ENCODE results near the gene TM4SF20.
A peak's percentile ranks its signal among the peaks of the same experiment; 100 is the strongest.

The TM4SF20 gene

DNA sequence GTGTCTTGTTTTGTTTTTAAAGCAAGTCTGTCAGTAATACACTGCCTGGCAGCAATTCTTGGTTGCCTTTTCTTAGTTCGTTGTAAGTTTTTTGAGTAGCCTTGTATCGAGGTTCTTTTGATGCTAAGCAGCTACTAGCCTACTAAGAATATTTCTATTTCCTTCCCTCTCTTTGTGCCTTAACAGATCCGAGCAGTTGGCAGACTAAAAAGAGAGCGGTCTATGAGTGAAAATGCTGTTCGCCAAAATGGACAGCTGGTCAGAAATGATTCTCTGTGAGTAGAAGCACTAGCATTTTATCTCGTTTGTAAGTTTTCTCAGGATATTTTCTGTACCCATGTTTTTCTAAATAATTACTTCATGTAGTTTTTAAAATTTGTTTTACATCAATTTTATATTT, 39.0 kb downstream of the TM4SF20 start:
- Histone ChIP-seq H3K4me1 (ENCODE audit: insufficient read depth, low read length) (no peaks in the 10 kb centered on the region), H3K36me3 (ENCODE audit: insufficient read depth, low read length) (peaks cover 37% of the 10 kb centered on the region), H3K27me3 (ENCODE audit: insufficient read depth, low read length) (no peaks in the 10 kb centered on the region), H3K9me3 (ENCODE audit: low read length) (no peaks in the 10 kb centered on the region), H3K4me3 (ENCODE audit: low read length) (no peak overlapping the region), H2AFZ (ENCODE audit: low read depth, low read length) (no peak overlapping the region)

DNA sequence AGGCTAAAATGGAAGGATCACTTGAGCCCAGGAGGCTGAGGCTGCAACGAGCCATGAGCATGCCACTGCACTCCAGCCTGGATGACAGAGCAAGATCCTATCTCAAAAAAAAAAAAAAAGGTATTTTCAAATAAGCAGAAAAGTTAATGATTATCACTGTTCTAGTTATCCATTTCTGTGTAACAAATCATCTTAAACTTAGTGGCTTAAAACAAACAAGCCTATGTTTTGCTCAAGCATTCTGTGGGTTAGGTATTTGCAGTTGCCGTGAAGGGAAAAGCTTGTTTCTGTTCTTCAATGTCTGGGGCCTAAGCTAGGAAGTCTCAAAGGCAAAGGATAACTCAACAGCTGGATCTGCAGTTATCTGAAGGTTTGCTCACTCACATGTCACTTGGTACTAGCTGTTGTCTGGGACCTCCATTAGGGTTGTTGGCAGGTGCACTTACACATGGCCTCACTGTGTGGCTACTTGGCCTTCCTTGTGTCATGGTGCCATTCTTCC, 40.0 kb downstream of the TM4SF20 start:
- no peak overlapping the region for H2AFZ ChIP-seq (ENCODE audit: low read depth, low read length)
- H3K4me1 ChIP-seq (ENCODE audit: insufficient read depth, low read length): no peaks in the 10 kb centered on the region
- peaks cover 39% of the 10 kb centered on the region for H3K36me3 ChIP-seq (ENCODE audit: insufficient read depth, low read length)

DNA sequence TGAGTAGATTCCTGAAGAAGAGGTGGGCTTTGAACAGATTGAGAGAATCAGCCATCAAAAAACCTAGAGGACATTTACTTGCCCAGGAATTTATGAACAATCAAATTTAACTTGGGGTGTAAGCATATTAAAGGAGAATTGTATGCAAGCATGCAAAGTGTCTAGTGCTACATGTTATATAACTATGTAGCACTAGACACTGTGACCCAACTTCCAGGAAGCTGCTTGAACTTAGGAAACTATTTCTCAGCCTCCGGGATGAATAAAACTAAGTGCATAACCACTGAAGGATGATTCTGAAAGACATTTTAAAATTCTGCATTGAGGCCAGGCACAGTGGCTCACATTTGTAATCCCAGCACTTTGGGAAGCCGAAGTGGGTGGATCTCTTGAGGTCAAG, 41.7 kb downstream of the TM4SF20 start:
- no peak overlapping the region for H3K4me3 ChIP-seq (ENCODE audit: low read length)
- H2AFZ ChIP-seq (ENCODE audit: low read depth, low read length): no peak overlapping the region
- H3K9me3 ChIP-seq (ENCODE audit: low read length): no peaks in the 10 kb centered on the region
- H3K36me3 ChIP-seq (ENCODE audit: insufficient read depth, low read length): peaks cover 46% of the 10 kb centered on the region
- no peaks in the 10 kb centered on the region for H3K27me3 ChIP-seq (ENCODE audit: insufficient read depth, low read length)
- no peaks in the 10 kb centered on the region for H3K4me1 ChIP-seq (ENCODE audit: insufficient read depth, low read length)

More for the DNA sequence above, 40.0 kb downstream of the TM4SF20 start:
- Histone ChIP-seq H3K27me3 (ENCODE audit: insufficient read depth, low read length) (no peaks in the 10 kb centered on the region), H3K9me3 (ENCODE audit: low read length) (no peaks in the 10 kb centered on the region), H3K4me3 (ENCODE audit: low read length) (no peak overlapping the region)

- peaks cover 54% of the 10 kb centered on the region for H3K36me3 ChIP-seq (ENCODE audit: insufficient read depth, low read length)
- no peak overlapping the region for H2AFZ ChIP-seq (ENCODE audit: low read depth, low read length)
- no peak overlapping the region for H3K4me3 ChIP-seq (ENCODE audit: low read length)
- no peaks in the 10 kb centered on the region for H3K27me3 ChIP-seq (ENCODE audit: insufficient read depth, low read length)
- no peaks in the 10 kb centered on the region for H3K4me1 ChIP-seq (ENCODE audit: insufficient read depth, low read length)
- no peaks in the 10 kb centered on the region for H3K9me3 ChIP-seq (ENCODE audit: low read length)
Measured at GRCh38 chr2:227335713-227336112, 43.4 kb downstream of the TM4SF20 start.

GRCh38 chr2:227326783-227327182, 52.3 kb downstream of the TM4SF20 start:
- Histone ChIP-seq H3K36me3 (ENCODE audit: insufficient read depth, low read length) (peaks cover 18% of the 10 kb centered on the region), H3K27me3 (ENCODE audit: insufficient read depth, low read length) (no peaks in the 10 kb centered on the region), H3K4me1 (ENCODE audit: insufficient read depth, low read length) (peaks cover 27% of the 10 kb centered on the region), H2AFZ (ENCODE audit: low read depth, low read length) (no peak overlapping the region), H3K9me3 (ENCODE audit: low read length) (no peaks in the 10 kb centered on the region), H3K4me3 (ENCODE audit: low read length) (peak overlapping the region; percentile 87)

DNA sequence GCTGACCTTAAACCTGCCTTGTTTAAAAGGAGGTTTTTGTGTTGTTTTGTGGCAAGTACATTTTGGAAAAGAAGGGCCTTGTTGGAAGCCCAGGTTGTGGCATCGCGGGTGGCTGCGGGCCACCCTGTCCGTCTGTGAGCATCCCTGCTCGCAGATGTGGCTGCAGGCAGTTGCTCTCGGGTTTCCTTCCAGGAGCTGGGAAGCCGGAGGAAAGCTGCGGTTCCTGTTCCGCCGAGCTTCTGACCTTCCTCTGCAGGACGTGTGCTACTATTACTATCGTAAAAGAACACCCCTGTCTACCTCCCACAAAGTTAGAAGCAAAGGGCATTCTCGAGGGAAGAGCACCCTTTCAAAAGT, 53.3 kb downstream of the TM4SF20 start:
- no peaks in the 10 kb centered on the region for H3K27me3 ChIP-seq (ENCODE audit: insufficient read depth, low read length)
- H2AFZ ChIP-seq (ENCODE audit: low read depth, low read length): peak overlapping the region; percentile 98
- peak overlapping the region; percentile 87 for H3K4me3 ChIP-seq (ENCODE audit: low read length)
- peaks cover 27% of the 10 kb centered on the region for H3K4me1 ChIP-seq (ENCODE audit: insufficient read depth, low read length)
- peaks cover 12% of the 10 kb centered on the region for H3K36me3 ChIP-seq (ENCODE audit: insufficient read depth, low read length)
- peaks cover 2% of the 10 kb centered on the region for H3K9me3 ChIP-seq (ENCODE audit: low read length)

DNA sequence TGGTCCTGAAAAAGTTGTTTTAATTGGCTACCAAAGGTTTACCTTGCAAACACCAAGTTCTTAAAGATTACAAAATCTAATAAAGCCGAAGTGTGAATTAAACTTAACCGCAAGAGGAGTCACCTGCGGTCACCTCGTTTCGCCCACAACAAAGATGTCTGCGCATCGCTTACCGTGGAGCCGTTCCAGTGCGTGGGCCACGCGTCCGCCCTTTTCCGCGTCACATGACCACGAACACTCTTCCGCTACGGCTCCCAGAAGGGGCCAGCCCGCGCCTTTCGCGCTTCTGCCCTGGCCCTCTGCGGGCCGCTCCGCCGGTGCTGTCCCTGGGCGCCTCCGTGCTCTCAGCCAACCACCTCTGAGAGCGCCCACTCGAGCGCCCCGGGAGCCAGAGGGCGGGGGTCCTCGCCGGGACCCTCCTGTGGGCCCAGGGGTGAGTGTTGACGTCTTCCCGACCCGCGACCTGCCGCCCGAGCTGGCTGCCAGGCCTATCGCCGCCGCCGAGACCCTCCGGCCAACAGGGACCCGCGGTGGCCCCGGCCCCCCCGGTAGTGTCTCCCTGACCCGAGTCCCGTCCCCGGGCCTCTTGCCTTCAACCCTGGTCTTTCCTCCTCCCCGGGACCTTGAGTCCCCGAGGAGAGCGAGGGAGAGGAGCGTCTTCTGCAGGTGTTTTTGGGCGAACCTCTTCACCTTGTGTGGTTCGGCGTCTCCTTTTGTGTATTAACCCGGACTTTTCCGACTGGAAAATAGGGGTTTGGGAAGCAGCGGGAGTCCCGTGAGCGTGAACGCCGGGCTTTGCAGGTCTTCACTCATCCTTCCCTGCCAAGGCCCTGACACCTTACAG, 53.9 kb downstream of the TM4SF20 start, which contains the start of gene MFF:
Gene MFF (plus strand): TSS at position 257 of the 844 bp plus-strand sequence. CDS start 5,415 bp downstream, outside the sequence.
- Histone ChIP-seq H3K9me3 (ENCODE audit: low read length) (peaks cover 5% of the 10 kb centered on the region), H3K36me3 (ENCODE audit: insufficient read depth, low read length) (peaks cover 12% of the 10 kb centered on the region), H3K4me1 (ENCODE audit: insufficient read depth, low read length) (peaks cover 24% of the 10 kb centered on the region), H2AFZ (ENCODE audit: low read depth, low read length) (peak within 1 kb of the TSS; percentile 98), H3K27me3 (ENCODE audit: insufficient read depth, low read length) (no peaks in the 10 kb centered on the region), H3K4me3 (ENCODE audit: low read length) (peak within 1 kb of the TSS; percentile 87)

DNA sequence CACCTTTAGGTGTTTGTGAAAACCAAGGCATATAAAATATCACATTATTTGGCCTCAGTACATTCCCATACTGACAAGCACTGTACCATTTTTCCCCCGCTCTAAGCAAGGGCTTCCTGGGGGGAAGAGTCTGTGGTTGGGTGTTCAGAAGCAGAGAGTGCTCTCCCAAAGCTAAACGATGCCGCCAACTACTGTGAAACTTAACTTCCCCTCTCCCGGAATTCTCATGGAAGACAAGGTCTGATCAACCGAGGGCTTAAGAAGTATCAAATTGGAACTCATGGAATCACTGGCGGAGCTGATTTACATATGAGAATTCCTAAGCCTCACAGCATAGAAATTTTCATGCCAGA, 54.5 kb downstream of the TM4SF20 start:
- peak overlapping the region; percentile 87 for H3K4me3 ChIP-seq (ENCODE audit: low read length)
- H3K36me3 ChIP-seq (ENCODE audit: insufficient read depth, low read length): peaks cover 7% of the 10 kb centered on the region
- peaks cover 5% of the 10 kb centered on the region for H3K9me3 ChIP-seq (ENCODE audit: low read length)
- no peaks in the 10 kb centered on the region for H3K27me3 ChIP-seq (ENCODE audit: insufficient read depth, low read length)
- peak overlapping the region; percentile 98 for H2AFZ ChIP-seq (ENCODE audit: low read depth, low read length)
- peaks cover 24% of the 10 kb centered on the region for H3K4me1 ChIP-seq (ENCODE audit: insufficient read depth, low read length)

- Histone ChIP-seq H2AFZ (ENCODE audit: low read depth, low read length) (no peak overlapping the region), H3K36me3 (ENCODE audit: insufficient read depth, low read length) (no peaks in the 10 kb centered on the region), H3K4me3 (ENCODE audit: low read length) (no peak overlapping the region), H3K4me1 (ENCODE audit: insufficient read depth, low read length) (peaks cover 21% of the 10 kb centered on the region), H3K9me3 (ENCODE audit: low read length) (peaks cover 5% of the 10 kb centered on the region), H3K27me3 (ENCODE audit: insufficient read depth, low read length) (no peaks in the 10 kb centered on the region)
Measured at GRCh38 chr2:227323818-227324217, 55.3 kb downstream of the TM4SF20 start.

DNA sequence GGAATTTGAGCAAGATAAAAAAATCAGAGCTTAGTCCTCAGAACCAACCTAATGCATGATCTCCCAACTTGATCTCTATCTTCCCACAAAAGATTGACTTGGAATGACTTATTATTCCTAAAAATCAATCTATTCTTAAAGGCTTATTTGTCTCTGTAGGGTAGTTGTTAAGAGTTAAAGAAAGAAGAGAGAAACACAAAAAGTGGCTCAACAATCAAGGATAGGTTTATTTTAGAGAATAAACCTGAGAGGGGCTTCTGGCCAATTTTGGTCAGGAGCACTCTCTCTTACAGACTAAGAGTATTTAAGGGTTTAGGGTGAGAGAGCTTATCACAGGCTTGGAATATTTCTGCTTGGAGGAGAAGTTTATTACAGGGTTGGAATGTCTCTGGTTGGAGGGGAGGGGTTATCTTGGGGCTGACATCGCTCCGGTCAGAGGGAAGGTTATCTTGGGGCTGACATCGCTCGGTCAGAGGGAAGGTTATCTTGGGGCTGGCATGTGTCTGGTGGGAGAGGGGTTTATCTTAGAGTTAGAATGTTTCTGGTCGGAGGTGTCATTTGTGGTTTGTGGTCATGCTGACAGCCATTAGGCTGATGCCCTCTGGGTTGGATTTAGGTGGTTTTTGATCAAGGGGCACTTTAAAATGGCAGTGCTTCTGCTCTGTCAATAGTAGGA, 56.4 kb downstream of the TM4SF20 start:
- Histone ChIP-seq H3K9me3 (ENCODE audit: low read length) (peaks cover 5% of the 10 kb centered on the region), H2AFZ (ENCODE audit: low read depth, low read length) (no peak overlapping the region), H3K4me1 (ENCODE audit: insufficient read depth, low read length) (peaks cover 15% of the 10 kb centered on the region), H3K27me3 (ENCODE audit: insufficient read depth, low read length) (no peaks in the 10 kb centered on the region), H3K4me3 (ENCODE audit: low read length) (no peak overlapping the region), H3K36me3 (ENCODE audit: insufficient read depth, low read length) (no peaks in the 10 kb centered on the region)

DNA sequence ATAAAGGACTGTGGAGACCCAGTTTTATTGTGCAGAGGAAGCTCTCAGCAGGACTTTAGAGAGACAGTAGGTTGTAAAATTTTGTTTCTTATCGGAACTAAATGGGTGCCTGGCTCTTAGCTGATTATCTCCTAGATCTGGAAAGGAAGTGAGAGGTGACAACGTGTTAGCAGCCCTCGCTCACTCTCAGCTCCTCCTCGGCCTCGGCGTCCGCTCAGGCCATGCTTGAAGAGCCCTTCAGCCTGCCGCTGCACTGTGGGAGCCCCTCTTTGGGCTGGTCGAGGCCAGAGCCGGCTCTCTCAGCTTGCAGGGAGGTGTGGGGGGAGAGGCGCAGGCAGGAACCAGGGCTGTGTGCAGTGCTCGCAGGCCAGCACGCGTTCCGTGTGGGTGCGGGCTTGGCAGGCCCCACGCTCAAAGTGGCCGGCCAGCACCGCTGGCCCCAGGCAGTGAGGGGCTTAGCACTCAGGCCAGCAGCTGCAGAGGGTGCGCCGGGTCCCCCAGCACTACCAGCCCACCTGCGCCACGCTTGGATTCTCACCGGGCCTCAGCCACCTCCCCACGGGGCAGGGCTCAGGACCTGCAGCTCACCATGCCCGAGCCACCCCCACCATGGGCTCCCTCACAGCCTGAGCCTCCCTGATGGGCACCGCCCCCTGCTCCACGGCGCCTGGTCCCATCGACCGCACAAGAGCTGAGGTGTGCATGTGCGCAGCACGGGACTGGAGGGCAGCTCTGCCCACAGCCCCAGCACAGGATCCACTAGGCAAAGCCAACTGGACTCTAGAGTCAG, 58.6 kb downstream of the TM4SF20 start:
- no peaks in the 10 kb centered on the region for H3K36me3 ChIP-seq (ENCODE audit: insufficient read depth, low read length)
- H2AFZ ChIP-seq (ENCODE audit: low read depth, low read length): no peak overlapping the region
- peaks cover 5% of the 10 kb centered on the region for H3K9me3 ChIP-seq (ENCODE audit: low read length)
- H3K4me3 ChIP-seq (ENCODE audit: low read length): no peak overlapping the region
- H3K27me3 ChIP-seq (ENCODE audit: insufficient read depth, low read length): no peaks in the 10 kb centered on the region
- no peaks in the 10 kb centered on the region for H3K4me1 ChIP-seq (ENCODE audit: insufficient read depth, low read length)

GRCh38 chr2:227317834-227318233, 61.3 kb downstream of the TM4SF20 start:
- H2AFZ ChIP-seq (ENCODE audit: low read depth, low read length): no peak overlapping the region
- no peak overlapping the region for H3K4me3 ChIP-seq (ENCODE audit: low read length)
- no peaks in the 10 kb centered on the region for H3K36me3 ChIP-seq (ENCODE audit: insufficient read depth, low read length)
- H3K27me3 ChIP-seq (ENCODE audit: insufficient read depth, low read length): no peaks in the 10 kb centered on the region
- H3K9me3 ChIP-seq (ENCODE audit: low read length): peaks cover 5% of the 10 kb centered on the region
- no peaks in the 10 kb centered on the region for H3K4me1 ChIP-seq (ENCODE audit: insufficient read depth, low read length)

- H3K4me1 ChIP-seq (ENCODE audit: insufficient read depth, low read length): no peaks in the 10 kb centered on the region
- no peaks in the 10 kb centered on the region for H3K27me3 ChIP-seq (ENCODE audit: insufficient read depth, low read length)
Measured at GRCh38 chr2:227313310-227313709, 65.8 kb downstream of the TM4SF20 start.

More at GRCh38 chr2:227313310-227313709, 65.8 kb downstream of the TM4SF20 start:
- Histone ChIP-seq H2AFZ (ENCODE audit: low read depth, low read length) (no peak overlapping the region), H3K9me3 (ENCODE audit: low read length) (no peaks in the 10 kb centered on the region), H3K4me3 (ENCODE audit: low read length) (no peak overlapping the region), H3K36me3 (ENCODE audit: insufficient read depth, low read length) (no peaks in the 10 kb centered on the region)
